AG09309 (cell line): Measurements from ENCODE around the gene PREX1.
A peak's percentile ranks its signal among the peaks of the same experiment; 100 is the strongest.

Experiments used
- DNase-seq: peaks from one replicate; pipeline ENCODE4 v3.0.0-alpha.2; 2010; ENCODE audit warnings: low read depth
- H3K4me3 ChIP-seq: 2 replicates; pipeline ENCODE4 v1.5.1; 2011; ENCODE audit warnings: mild to moderate bottlenecking, low read depth, low read length, moderate library complexity; ENCODE audit not compliant: control insufficient read depth
- TF ChIP-seq, protein P1 (sequence below): IDR thresholded peaks from 2 replicates; pipeline ENCODE4 v1.5.1; 2011; ENCODE audit warnings: mild to moderate bottlenecking, low read depth, low read length, inconsistent platforms; ENCODE audit not compliant: insufficient read depth, control insufficient read depth; ENCODE audit errors: missing control alignments

PREX1 gene

DNA sequence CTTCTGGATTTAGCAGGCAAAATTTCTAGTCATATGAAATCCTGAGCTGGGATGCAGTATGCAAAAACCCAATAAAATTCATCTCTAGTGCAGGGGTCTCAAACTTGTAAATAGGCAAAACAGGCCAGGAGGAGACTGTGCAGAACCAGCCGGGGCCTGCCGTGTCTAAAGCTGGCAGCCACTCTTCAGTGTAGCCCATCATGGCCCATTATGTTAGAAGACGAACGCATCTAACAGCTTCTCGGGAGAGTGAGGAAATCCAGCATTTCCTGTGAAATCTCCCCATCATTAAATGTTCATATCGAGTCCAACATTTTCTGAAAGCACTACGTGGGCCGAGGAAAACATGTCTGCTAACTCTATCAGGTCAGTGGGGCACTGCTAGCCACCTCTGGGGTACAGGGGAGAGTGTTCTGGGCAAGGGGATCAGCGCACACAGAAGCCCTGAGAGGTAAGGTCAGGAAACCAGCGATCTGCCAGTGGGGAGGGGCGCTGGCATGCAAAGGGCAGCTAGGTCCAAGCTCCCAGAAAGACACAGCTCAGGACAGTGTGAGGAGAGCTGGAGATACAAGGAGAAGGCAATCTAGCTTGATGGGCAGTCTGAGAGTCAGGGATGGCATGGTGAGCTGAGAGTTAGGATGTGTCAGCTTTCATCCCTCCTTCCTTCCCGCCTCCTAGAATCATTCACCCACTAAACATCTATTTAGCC, 144.2 kb downstream of the PREX1 start:
- no peak for DNase-seq
- H3K4me3 ChIP-seq, result no peak overlapping the region
- TF ChIP-seq, protein P1, sequence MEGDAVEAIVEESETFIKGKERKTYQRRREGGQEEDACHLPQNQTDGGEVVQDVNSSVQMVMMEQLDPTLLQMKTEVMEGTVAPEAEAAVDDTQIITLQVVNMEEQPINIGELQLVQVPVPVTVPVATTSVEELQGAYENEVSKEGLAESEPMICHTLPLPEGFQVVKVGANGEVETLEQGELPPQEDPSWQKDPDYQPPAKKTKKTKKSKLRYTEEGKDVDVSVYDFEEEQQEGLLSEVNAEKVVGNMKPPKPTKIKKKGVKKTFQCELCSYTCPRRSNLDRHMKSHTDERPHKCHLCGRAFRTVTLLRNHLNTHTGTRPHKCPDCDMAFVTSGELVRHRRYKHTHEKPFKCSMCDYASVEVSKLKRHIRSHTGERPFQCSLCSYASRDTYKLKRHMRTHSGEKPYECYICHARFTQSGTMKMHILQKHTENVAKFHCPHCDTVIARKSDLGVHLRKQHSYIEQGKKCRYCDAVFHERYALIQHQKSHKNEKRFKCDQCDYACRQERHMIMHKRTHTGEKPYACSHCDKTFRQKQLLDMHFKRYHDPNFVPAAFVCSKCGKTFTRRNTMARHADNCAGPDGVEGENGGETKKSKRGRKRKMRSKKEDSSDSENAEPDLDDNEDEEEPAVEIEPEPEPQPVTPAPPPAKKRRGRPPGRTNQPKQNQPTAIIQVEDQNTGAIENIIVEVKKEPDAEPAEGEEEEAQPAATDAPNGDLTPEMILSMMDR, result no peak

DNA sequence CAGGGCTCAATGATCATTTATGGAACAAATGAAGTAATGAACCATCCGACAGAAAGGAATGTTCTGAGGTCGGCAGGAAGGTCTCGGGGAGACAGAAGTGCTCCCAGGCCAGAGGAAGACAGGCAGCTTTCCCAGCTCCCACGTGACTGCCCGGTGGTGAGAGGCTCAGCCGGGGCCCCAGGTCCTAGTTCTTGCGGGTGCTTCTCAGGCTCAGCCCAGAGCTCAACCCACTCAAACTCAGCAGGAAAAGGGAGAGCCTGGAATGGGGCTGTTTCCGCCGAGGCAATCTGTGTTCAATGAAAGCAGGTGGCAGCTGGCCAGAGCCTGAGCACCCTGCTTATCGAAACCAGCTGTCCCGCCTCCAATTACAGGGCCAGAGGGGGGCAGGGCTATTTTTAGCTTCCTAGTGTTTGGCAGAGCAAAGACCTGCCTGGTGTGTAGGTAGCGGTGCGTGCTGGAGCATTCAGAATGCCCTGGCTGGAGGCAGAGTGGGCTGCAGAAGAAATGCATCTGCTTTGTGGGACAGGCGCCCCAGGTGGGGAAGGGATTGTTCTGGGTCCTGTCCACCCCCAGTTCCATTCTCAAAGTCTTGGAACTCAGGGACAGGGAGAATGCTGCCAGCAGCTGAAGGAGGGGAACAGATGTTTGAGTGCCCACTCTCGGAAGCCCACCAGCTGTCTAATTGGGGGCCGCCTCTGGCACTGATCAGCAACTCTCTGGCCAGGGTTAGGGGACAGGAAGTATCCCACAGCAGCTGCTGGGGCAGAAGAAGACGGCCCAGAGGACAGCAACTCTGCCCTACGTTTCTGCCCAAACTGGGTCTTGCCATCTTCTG, 145.1 kb downstream of the PREX1 start:
- peak; percentile 91 for DNase-seq
- H3K4me3 ChIP-seq, result no peak overlapping the region

DNA sequence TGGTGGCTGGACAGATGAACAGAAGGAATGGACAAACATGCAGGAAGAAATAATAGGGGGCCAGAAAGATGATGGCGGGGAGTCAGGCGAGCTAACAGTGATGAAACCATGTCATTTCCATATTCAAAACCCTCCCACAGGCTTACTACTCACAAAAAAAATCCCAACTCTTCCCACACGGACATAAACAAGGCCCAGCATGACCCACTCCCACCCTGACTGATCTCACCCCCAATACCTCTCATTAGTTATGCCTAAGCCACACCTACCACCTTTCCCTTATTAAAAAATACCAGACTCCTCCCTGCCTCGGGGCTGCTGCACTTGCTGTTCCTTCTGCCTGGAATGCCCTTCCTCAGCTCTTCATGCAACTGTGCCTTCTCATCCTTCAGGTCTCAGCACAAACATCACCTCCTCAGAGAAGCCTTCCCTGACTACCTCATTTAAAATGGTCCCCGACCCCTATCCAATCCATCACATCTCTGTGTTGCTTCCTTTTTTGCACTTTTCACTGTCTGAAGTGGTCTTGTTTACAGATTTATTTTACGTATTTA, 145.8 kb downstream of the PREX1 start:
- TF ChIP-seq, protein P1, result no peak
- no peak for DNase-seq
- no peak overlapping the region for H3K4me3 ChIP-seq

More for the DNA sequence above, 145.1 kb downstream of the PREX1 start:
- TF ChIP-seq, protein P1, result no peak

DNA sequence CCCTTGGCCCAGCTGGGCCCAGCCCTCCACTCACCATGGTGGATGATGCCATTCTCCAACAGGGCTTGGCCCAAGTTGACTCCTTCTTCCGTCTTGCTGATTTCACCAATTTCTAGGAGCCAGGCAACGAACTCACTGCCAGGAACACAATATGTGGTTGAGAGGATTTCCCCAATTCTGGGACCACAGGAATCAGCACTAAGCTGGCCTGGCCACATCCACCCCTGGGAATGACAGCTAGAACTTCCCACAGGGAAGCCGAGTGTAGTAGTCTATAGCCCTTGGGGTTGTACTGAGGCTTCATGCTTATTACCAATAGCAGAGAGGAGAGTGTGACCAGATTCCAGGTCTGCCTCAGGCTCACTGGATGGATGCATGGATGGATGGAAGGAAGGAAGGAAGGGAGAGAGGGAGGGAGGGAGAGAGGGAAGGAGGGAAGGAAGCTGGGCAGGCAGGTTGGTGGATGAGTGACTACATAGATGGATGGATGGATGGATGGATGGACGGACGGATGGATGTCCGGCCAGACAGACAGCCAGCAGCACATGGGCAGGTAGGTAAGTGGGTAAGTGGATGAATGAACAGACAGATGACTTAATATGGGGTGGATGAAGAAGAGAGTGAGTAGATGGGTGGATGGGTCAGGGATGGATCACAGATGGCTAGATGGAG, 146.5 kb downstream of the PREX1 start:
- DNase-seq, result no peak
- TF ChIP-seq, protein P1, result no peak
- no peak overlapping the region for H3K4me3 ChIP-seq

DNA sequence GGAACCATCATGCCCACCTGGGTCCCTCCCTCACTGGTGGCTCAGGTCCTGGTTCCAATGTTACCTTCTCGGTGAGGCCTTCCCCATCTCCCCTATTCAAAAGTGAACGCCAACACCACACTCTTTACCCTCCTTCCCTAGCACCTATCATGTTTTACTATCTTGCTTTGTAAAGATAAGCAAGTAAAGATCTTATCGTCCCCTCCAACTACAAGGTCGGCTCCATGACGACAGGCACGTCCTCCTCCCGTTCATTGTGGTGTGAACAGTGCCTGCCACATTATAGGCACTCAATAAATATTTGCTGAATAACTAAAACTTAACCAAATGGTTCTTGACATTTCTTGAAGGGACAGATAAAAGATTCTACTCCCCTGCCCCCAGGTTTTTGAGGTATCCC, 147.1 kb downstream of the PREX1 start:
- H3K4me3 ChIP-seq, result no peak overlapping the region
- DNase-seq, result no peak
- TF ChIP-seq, protein P1, result no peak

DNA sequence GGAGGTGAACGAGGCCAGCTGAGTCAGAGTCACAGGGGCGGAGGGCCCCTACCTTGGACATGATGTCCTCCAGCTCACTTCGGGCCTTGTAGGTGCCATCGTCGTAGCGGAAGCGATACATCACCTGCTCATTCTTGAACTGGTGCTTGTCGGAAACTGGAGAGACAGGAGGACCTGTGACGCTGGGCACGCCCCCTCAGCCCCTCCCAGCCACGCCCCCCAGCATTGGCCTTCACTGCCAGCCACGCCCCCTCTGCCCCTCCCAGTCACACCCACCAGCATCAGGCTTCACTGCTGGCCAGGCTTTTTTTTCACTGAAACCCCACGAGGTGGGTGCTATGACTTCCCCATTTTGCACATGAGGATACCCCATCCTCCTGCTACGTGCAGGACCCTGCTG, 148.2 kb downstream of the PREX1 start:
- DNase-seq, result no peak
- TF ChIP-seq, protein P1, result no peak
- no peak overlapping the region for H3K4me3 ChIP-seq
